ENCODE data around the gene MTMR12.
"Not testable (repeated sequence)": the region's sequence is repeated elsewhere in the genome, so short reads cannot be mapped to it uniquely, and the experiment has no call there.

MTMR12 gene

GRCh38 chr5:32291591-32291990 lies 21.1 kb downstream of the MTMR12 start:
- in situ Hi-C loops (cut with MboI; ENCODE audit: low pct_unique_long_range_greater_than_20kb, low sequenced_read_pairs, unreplicated experiment) = no loop called here
- no peak for TF ChIP-seq CTCF (IDR thresholded peaks at IDR 0.05; ENCODE audit: extremely low read depth, insufficient read depth, missing control alignments)

GRCh38 chr5:32290922-32291321 lies 21.8 kb downstream of the MTMR12 start:
- no peak for DNase-seq (ENCODE audit: low spot score)
- in situ Hi-C loops (cut with MboI; ENCODE audit: low pct_unique_long_range_greater_than_20kb, low sequenced_read_pairs, unreplicated experiment) = no loop called here
- no peak for TF ChIP-seq CTCF (IDR thresholded peaks at IDR 0.05; ENCODE audit: extremely low read depth, insufficient read depth, missing control alignments)

More at GRCh38 chr5:32291591-32291990, 21.1 kb downstream of the MTMR12 start:
- no peak for DNase-seq (ENCODE audit: low spot score)

- in situ Hi-C loops (cut with MboI; ENCODE audit: low pct_unique_long_range_greater_than_20kb, low sequenced_read_pairs, unreplicated experiment); DNase-seq (ENCODE audit: low spot score): not testable (repeated sequence)
These were observed 22.2 kb downstream of the MTMR12 start for GRCh38 chr5:32290501-32290900.

GRCh38 chr5:32289986-32290385 lies 22.8 kb downstream of the MTMR12 start:
- in situ Hi-C loops (cut with MboI; ENCODE audit: low pct_unique_long_range_greater_than_20kb, low sequenced_read_pairs, unreplicated experiment); DNase-seq (ENCODE audit: low spot score): not testable (repeated sequence)

GRCh38 chr5:32288135-32288534 lies 24.6 kb downstream of the MTMR12 start:
- in situ Hi-C loops (cut with MboI; ENCODE audit: low pct_unique_long_range_greater_than_20kb, low sequenced_read_pairs, unreplicated experiment); DNase-seq (ENCODE audit: low spot score): not testable (repeated sequence)

- DNase-seq (ENCODE audit: low spot score); in situ Hi-C loops (cut with MboI; ENCODE audit: low pct_unique_long_range_greater_than_20kb, low sequenced_read_pairs, unreplicated experiment): not testable (repeated sequence)
These were observed 25.2 kb downstream of the MTMR12 start for GRCh38 chr5:32287525-32287924.

GRCh38 chr5:32285510-32286138 lies 27.1 kb downstream of the MTMR12 start:
- in situ Hi-C loops (cut with MboI; ENCODE audit: low pct_unique_long_range_greater_than_20kb, low sequenced_read_pairs, unreplicated experiment) = no loop called here
- TF ChIP-seq CTCF (IDR thresholded peaks at IDR 0.05; ENCODE audit: extremely low read depth, insufficient read depth, missing control alignments) = no peak
- no peak for DNase-seq (ENCODE audit: low spot score)

- in situ Hi-C loops (cut with MboI; ENCODE audit: low pct_unique_long_range_greater_than_20kb, low sequenced_read_pairs, unreplicated experiment) = no loop called here
- no peak for TF ChIP-seq CTCF (IDR thresholded peaks at IDR 0.05; ENCODE audit: extremely low read depth, insufficient read depth, missing control alignments)
- peak; percentile 26 for DNase-seq (ENCODE audit: low spot score)
These were observed 29.0 kb downstream of the MTMR12 start for GRCh38 chr5:32283539-32284377.
